ENCODE data around the gene ZFAND5. TPM values are rescaled to one million over a fixed set of nuclear protein-coding genes. Genes with fewer than 3 reads are reported as not detected.

The ZFAND5 gene
- total and polyA plus RNA-seq, 10 of the 15 experiments (the other 5 are each of a cell fraction or from before 2014, with no cell fraction given): 22.5 to 107 (median 63.3) TPM

DNA sequence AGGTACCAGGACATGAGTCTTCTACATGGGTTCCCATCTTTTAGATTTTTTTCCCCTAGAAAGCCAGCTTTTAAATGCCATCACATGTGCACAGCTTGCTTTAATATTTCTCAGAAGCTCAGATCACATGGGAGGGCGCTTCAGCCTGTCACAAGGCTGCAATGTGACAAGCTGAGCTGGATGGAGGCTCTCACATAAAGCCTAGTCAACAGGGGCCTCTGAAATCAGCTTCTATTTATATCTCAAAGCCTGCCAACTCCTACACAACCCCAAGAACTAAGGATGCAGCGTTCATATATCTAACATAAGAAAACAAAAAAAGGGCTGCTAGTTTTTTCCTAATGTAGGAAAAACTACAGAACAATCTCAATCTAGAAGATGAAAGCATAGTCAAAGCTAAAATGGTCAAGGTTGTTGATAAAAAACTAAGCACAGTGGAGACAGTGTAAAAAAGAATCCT is 2.3 kb downstream of the ZFAND5 start (continued):
- TF ChIP-seq TCF12 (IDR thresholded peaks at IDR 0.05; ENCODE audit: low read depth, low read length) (no peak), ATF7 (IDR thresholded peaks at IDR 0.05; ENCODE audit: low read depth) (peak; percentile 80), ZSCAN29 (IDR thresholded peaks at IDR 0.05) (no peak), MXI1 (IDR thresholded peaks at IDR 0.05; ENCODE audit: low read depth, low read length) (peak; percentile 98), WRNIP1 (IDR thresholded peaks at IDR 0.05; ENCODE audit: borderline replicate concordance, low read depth, low read length) (no peak), TCF3 (IDR thresholded peaks at IDR 0.05; ENCODE audit: borderline replicate concordance, insufficient read depth, low read depth, low read length) (no peak), ETV6 (conservative IDR thresholded peaks at IDR 0.05 in 1 of 2, IDR thresholded peaks at IDR 0.05 in 1 of 2; ENCODE audit: borderline replicate concordance in 1 of 2, low read depth in 1 of 2) (no peak), JUNB (IDR thresholded peaks at IDR 0.05) (0 out of 2 replicates have a peak, but pooled peaks have one; percentile 12), SREBF2 (IDR thresholded peaks at IDR 0.05; ENCODE audit: low read length) (no peak), SMC3 (IDR thresholded peaks at IDR 0.05; ENCODE audit: borderline replicate concordance, low read length) (no peak), NRF1 (conservative IDR thresholded peaks at IDR 0.05; ENCODE audit: low read depth, low read length) (no peak)
- TF ChIP-seq, protein P1, sequence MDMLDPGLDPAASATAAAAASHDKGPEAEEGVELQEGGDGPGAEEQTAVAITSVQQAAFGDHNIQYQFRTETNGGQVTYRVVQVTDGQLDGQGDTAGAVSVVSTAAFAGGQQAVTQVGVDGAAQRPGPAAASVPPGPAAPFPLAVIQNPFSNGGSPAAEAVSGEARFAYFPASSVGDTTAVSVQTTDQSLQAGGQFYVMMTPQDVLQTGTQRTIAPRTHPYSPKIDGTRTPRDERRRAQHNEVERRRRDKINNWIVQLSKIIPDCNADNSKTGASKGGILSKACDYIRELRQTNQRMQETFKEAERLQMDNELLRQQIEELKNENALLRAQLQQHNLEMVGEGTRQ (IDR thresholded peaks at IDR 0.05; ENCODE audit: borderline replicate concordance, low read depth, low read length): peak; percentile 60
- TF ChIP-seq, protein P2, sequence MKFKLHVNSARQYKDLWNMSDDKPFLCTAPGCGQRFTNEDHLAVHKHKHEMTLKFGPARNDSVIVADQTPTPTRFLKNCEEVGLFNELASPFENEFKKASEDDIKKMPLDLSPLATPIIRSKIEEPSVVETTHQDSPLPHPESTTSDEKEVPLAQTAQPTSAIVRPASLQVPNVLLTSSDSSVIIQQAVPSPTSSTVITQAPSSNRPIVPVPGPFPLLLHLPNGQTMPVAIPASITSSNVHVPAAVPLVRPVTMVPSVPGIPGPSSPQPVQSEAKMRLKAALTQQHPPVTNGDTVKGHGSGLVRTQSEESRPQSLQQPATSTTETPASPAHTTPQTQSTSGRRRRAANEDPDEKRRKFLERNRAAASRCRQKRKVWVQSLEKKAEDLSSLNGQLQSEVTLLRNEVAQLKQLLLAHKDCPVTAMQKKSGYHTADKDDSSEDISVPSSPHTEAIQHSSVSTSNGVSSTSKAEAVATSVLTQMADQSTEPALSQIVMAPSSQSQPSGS (IDR thresholded peaks at IDR 0.05; ENCODE audit: low read length): peak; percentile 38; the same call in 1 of the 2 replicates
- TF ChIP-seq, protein P3, sequence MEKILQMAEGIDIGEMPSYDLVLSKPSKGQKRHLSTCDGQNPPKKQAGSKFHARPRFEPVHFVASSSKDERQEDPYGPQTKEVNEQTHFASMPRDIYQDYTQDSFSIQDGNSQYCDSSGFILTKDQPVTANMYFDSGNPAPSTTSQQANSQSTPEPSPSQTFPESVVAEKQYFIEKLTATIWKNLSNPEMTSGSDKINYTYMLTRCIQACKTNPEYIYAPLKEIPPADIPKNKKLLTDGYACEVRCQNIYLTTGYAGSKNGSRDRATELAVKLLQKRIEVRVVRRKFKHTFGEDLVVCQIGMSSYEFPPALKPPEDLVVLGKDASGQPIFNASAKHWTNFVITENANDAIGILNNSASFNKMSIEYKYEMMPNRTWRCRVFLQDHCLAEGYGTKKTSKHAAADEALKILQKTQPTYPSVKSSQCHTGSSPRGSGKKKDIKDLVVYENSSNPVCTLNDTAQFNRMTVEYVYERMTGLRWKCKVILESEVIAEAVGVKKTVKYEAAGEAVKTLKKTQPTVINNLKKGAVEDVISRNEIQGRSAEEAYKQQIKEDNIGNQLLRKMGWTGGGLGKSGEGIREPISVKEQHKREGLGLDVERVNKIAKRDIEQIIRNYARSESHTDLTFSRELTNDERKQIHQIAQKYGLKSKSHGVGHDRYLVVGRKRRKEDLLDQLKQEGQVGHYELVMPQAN (conservative IDR thresholded peaks at IDR 0.05): peak; percentile 66
- TF ChIP-seq, protein P4, sequence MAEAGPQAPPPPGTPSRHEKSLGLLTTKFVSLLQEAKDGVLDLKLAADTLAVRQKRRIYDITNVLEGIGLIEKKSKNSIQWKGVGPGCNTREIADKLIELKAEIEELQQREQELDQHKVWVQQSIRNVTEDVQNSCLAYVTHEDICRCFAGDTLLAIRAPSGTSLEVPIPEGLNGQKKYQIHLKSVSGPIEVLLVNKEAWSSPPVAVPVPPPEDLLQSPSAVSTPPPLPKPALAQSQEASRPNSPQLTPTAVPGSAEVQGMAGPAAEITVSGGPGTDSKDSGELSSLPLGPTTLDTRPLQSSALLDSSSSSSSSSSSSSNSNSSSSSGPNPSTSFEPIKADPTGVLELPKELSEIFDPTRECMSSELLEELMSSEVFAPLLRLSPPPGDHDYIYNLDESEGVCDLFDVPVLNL (IDR thresholded peaks at IDR 0.05; ENCODE audit: low read depth, low read length): no peak
- TF ChIP-seq, protein P5, sequence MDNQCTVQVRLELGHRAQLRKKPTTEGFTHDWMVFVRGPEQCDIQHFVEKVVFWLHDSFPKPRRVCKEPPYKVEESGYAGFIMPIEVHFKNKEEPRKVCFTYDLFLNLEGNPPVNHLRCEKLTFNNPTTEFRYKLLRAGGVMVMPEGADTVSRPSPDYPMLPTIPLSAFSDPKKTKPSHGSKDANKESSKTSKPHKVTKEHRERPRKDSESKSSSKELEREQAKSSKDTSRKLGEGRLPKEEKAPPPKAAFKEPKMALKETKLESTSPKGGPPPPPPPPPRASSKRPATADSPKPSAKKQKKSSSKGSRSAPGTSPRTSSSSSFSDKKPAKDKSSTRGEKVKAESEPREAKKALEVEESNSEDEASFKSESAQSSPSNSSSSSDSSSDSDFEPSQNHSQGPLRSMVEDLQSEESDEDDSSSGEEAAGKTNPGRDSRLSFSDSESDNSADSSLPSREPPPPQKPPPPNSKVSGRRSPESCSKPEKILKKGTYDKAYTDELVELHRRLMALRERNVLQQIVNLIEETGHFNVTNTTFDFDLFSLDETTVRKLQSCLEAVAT (IDR thresholded peaks at IDR 0.05): peak; percentile 54; the same call in 1 of the 2 replicates
- TF ChIP-seq, protein P6, sequence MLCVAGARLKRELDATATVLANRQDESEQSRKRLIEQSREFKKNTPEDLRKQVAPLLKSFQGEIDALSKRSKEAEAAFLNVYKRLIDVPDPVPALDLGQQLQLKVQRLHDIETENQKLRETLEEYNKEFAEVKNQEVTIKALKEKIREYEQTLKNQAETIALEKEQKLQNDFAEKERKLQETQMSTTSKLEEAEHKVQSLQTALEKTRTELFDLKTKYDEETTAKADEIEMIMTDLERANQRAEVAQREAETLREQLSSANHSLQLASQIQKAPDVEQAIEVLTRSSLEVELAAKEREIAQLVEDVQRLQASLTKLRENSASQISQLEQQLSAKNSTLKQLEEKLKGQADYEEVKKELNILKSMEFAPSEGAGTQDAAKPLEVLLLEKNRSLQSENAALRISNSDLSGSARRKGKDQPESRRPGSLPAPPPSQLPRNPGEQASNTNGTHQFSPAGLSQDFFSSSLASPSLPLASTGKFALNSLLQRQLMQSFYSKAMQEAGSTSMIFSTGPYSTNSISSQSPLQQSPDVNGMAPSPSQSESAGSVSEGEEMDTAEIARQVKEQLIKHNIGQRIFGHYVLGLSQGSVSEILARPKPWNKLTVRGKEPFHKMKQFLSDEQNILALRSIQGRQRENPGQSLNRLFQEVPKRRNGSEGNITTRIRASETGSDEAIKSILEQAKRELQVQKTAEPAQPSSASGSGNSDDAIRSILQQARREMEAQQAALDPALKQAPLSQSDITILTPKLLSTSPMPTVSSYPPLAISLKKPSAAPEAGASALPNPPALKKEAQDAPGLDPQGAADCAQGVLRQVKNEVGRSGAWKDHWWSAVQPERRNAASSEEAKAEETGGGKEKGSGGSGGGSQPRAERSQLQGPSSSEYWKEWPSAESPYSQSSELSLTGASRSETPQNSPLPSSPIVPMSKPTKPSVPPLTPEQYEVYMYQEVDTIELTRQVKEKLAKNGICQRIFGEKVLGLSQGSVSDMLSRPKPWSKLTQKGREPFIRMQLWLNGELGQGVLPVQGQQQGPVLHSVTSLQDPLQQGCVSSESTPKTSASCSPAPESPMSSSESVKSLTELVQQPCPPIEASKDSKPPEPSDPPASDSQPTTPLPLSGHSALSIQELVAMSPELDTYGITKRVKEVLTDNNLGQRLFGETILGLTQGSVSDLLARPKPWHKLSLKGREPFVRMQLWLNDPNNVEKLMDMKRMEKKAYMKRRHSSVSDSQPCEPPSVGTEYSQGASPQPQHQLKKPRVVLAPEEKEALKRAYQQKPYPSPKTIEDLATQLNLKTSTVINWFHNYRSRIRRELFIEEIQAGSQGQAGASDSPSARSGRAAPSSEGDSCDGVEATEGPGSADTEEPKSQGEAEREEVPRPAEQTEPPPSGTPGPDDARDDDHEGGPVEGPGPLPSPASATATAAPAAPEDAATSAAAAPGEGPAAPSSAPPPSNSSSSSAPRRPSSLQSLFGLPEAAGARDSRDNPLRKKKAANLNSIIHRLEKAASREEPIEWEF (IDR thresholded peaks at IDR 0.05; ENCODE audit: insufficient replicate concordance, low read depth, low read length): no peak
